CD4-positive, alpha-beta T cell treated with Interleukin-2 at 100 ng/mL for 4 hours (primary cell): ENCODE results near the gene LTO1.
A peak's percentile ranks its signal among the peaks of the same experiment; 100 is the strongest.

Experiments
- DNase-seq: peaks from one replicate; pipeline ENCODE4 v3.0.0-alpha.2; 2020; ENCODE audit warnings: low spot score

Gene LTO1

DNA sequence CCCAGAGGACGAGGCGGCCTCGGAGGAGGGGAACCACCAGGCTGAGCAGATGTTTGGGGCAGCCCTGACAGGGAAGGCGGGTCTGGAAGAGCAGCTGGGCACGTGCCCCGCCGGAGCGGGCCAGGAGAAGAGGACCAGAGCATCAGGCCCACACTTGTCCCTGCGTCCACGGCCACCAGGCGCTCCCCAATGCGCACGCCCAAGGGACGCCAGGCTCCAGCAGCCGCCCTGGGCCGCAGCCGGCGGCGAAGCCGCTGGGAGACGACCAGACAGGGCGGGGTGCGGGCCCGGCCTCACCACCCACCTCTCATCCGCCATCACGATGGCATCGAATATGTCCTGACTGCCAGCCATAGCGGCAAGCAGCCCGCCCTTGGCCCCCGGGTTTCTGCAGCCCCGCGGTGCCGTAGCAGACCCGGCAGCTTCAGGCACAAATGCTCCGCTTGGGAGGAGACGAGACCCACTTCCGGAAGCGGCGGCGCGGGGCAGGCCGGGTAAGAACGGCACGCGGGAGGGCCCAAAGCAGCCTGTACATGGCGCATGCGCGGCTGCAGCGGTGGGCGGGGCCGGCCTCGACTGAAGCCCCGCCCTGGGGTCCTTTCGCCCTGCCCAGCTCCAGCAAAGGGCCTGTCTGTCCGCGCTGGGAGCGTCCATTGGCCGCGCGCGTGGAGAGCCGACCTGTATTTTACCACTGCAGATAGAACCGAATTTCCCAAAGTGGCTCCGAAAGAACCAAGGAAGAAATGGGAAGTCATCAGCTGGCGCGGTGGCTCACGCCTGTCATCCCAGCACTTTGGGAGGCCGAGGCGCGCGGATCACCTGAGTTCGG lies at the start of gene LTO1:
TSS of gene LTO1 (minus strand) at position 468 of the 829 bp plus-strand sequence. CDS start at position 354, 114 bp downstream.
- peak; percentile 93 for DNase-seq

DNA sequence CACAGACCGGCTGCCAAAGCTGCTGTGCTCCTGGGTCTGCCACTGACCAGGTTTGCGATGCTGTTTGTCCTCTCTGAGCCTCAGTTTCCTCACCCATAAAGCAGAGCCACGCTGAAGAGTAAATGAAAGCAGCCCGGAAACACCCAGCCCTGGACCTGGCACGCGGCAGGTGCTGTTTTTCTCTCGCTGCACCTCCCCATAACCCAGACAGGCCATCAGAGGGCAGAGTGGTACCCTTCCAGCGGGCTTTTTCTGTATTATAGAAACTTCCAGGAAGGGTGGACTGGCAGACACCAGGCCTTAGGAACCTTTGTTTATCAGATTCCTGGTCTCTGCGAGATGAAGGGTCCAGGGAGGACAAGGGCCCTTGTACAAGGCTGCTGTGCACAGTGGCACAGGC lies 46.6 kb upstream of the LTO1 start:
- no peak for DNase-seq

DNA sequence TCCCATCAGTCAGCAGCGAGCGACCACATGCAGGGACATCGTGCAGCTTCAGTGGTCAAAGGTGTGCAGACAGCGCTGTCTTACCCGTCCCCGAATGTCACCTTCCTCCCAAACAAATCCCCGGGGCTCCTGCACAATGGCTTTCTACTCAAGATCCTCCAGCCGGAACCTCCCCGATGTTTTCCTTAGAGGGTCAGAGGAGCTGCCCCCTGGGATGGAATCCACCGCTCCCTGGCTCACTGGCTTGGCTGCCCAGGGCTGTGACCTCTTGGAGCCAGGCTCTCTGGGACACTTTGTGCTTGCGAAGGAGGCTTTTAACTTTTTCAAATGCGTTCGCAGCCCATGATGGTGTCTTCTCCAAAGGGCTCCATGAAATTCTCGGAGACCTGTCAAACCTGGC lies 46.0 kb upstream of the LTO1 start:
- no peak for DNase-seq

DNA sequence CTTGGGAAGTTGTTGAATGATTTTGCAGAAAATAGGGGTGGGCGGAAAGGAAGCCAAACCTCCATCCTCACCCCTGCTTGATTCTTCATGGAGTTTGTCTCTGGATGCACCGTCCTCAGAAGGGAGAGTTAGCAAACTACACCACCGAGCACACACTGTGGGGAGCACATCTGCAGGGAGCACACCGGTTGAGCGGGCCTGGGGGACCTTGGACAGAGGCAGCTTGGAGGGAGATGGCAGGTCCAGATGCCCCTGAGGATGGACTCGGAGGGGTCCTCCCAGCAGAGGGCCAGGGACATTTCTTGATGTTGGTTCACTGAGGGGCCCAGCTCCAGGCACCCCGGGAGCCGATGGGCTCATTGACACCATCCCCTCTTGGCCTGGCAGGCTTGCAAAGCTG lies 43.8 kb upstream of the LTO1 start:
- no peak for DNase-seq

GRCh38 chr11:69718147-69718546 lies 43.0 kb upstream of the LTO1 start:
- DNase-seq: no peak

DNA sequence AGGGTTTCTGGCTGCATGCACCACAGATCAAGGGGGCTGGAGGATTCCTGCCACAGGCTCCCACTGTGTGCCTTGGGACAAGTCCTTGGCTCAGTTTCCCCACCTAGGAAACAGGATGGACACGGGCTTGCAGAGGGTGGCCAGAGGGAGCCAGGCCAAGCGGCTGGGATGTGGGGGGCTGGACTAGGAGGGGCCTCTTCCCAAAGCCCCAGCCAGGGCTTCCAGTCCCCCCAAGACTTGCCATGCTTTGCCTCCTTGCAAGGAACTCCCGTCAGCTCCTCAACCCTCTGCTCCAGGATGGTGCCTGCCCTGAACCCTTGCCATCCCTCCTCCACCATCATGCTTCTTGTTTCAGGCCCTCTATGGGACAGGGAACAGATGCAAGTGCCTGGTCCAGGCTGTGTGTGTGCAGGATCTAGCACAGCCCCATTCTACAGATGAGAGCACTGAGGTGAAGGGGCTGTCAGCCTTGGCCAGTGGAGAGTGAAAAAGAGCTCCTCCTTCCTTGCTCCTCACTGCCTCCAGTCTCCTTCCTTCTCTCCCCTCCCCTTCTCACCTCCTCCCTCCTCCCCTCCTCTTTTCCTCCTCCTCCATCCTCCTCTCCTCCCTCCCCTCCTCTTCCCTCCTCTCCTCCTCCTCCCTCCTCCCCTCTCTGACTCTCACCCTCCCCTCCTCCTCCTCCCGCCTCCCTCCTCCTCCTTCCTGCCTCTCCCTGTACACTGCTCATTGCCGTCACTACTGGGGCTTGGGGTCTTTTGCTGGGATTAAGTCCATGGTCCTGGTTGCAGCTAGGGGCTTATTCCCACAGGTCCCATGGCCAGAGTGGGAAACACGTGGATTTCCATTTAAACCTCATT lies 42.0 kb upstream of the LTO1 start:
- DNase-seq: no peak

- no peak for DNase-seq
Measured at GRCh38 chr11:69716099-69716498, 40.9 kb upstream of the LTO1 start.

DNA sequence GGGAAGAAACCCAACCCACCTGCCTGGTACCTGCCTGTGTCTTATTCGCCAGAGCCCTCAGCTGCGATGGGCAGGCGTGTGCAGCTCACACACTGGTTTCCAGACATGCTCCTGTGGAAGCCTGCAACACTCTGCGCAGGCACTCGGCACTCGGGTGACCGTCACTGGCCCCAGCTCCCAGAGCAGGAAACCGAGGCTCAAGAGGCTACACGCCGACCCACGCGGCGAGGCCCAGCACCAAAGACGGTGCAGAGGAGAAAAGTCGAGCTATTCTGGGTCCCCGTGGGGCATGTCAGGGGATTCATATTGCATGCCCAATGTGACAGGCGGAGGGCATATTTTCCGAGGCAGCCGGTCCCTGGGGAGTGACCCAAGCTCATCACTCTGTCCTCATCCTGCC lies 40.3 kb upstream of the LTO1 start:
- no peak for DNase-seq

- DNase-seq: no peak
Measured at GRCh38 chr11:69711822-69712801, 37.0 kb upstream of the LTO1 start.

GRCh38 chr11:69708736-69709401 lies 33.7 kb upstream of the LTO1 start:
- no peak for DNase-seq

DNA sequence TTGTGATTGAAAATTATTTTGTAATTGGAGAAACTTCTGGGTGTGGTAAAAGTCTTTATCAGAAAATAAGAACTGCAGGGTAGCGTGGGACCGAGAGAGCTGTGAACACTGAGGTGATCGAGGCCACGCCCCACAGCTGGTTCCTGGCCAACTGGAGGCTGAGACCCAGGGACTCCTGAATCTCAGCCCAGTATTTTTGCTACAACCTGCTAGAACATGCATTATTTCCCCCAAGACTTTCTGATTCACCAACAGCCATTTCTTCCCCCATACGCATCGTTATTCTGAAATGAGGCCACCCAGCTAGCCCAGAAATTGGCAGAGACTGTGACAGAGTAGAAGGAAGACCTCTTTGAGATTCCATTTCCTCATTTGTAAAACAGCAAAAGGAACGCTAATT lies 32.0 kb upstream of the LTO1 start:
- no peak for DNase-seq

DNA sequence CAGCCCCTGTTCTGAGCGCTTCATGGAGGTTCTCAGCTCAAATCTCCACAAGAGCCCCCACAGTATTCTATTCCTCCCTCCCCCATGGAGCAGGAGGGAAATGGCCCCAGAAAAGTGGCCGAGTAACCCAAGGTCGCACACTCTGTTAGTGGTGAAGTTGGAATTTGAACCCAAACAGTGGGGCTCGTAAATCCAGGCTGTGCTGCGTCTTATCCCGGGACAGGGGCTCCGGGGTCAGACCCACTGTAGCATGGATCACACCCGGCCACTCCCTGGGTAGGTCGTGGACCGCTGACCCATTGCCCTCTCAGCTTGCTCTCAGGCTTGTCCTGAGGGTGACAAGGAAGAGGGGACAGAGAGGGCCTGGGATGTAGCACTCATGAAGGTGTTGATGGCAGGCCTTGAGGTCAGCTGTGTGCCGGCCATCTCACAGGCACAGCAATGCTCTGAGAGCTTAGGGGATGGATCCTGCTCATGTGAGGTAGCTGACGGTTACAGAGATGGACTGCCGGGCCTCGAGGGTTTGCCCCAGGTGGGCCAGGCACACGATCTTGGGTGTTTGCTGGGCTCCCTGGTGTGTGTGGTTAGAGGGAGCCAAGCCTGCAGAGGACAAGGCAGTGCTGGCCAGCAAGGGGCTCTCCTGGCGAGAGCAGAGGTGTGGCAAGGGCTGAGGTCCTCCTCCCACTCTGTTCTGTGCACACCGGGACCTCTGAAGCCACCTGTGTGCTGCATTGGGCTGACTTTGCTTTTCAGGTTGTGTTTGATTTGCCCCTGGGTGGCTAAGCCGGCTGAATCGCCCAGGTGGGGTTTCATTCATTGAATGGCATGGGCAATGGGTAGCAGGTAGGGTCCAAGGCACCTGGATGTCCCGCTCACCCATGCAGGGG lies 31.0 kb upstream of the LTO1 start:
- DNase-seq: no peak

DNA sequence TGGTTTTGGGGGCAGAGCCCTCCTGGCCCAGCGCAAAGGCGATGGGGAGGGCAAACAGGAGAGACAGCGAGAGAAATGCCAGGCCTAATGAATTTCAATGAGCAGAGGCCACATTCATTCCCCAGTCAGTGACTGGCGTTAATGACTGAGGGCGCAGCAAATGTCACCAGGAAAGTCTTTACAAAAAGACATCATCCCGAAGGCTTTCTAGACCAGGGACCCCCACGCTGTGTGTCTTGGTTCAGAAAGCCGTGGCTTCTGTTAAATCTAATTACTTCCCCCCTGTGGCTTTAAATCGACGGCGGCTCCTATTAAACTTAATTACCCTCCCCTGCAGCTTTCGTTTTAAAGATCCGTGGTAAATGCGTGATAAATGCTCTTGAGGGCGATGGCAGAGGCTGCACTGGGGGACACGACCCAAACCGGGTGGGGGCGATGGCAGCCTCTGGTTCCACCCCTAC lies 30.2 kb upstream of the LTO1 start:
- no peak for DNase-seq

DNA sequence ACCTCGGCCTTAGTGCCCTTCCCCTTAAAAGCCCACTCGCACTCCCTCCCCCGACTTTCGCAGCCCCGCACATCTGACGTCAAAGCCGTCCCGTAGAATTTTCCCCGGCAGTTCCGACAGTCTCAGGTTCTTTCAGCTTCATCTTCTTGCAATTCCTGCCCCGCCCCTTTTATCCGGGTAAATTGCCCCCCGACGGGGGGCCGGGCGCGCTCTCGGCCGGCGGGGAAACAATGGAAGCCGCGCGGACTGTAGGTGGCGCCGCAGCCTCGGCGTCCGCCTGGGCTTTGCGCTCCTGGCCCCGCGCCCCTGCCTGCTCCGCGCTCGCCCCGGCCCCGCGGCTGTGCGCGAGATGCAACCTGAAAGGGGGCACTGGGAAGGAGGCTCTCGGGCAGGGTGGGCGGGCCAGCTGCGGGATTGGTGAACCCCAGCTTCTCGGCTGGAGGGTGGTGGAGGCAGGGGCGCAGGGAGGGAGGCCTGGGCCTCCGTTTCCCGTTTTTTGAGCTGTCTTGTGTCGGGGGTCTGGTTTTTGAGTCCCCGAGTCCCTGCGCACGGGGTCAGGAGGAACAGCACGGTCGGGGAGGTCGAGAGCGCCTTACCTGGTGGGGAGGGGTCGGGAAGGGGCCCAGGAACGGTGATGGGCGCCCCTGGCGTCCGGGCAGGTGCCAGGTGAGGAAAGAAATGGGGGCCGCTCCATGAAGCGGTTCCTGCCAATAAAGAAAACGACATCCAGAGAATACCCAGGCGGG lies 29.5 kb upstream of the LTO1 start:
- DNase-seq: no peak

DNA sequence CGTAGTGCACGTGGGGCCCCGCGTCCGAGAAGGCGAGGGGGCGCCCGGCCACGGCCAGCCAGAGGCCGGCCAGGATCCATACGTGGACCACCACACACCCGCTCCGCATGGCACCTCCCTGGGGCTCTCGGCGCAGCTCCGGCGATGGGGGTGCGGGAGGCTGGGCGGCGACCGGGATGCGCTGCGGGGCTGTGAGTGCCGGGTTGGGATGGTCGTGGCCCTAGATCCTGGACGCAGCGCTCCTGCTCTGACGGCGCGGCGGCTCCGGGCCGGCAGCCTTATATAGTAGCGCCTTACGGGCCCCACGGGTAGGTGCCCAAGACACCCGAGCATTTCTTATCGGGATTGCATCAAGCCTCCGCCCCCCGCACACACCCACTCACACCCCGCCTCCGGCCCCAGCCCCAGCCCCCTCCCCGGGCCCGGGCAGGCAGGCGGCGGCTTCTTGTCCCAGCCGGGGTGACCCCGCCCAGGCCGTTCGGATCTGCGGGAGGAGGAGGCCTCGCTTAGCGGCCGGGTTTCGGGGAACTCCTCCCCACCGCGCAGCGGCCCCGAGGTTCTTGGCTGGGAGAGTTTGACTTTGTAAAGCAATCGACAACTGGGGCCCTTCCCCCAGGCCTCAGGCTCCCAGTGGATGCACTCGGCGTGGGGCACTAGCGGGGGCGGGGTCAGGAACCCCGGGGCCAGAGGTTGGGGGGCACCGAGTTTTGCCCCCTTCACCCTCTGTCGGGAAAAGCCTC lies 28.8 kb upstream of the LTO1 start, which contains the start of gene FGF19:
TSS of gene FGF19 (minus strand) at position 255 of the 740 bp plus-strand sequence. CDS start at position 109, 146 bp downstream.
- no peak for DNase-seq

DNA sequence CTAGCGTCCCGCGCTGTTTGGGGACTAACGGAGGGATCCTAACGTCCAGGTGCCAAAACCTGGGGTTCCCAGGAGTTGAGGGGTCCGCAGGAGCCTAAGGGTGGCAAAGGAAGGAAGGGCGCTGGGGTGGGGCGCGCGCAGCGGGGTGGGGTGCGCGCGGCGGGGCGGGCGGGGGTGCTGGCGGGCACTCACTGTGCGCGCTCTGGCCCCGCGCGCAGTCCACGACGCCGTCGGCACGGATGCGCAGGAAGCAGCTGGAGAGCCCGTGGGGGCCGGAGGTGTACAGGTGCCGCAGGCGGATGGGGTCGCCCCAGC lies 28.3 kb upstream of the LTO1 start:
- no peak for DNase-seq

- DNase-seq: no peak
Measured at GRCh38 chr11:69702769-69703452, 27.8 kb upstream of the LTO1 start.

- DNase-seq: no peak
Measured at GRCh38 chr11:69702239-69702691, 27.1 kb upstream of the LTO1 start.
